Stimulated activated CD4-positive, alpha-beta T cell treated with anti-CD3 and anti-CD28 coated beads, Interleukin-1b, Interleukin-23, amount 100 ng/mL, for 48 hours (primary cell): Measurements from ENCODE around the gene ITPR2.
"Not testable (repeated sequence)": the region's sequence is repeated elsewhere in the genome, so short reads cannot be mapped to it uniquely, and the experiment has no call there.

Experiments used
- DNase-seq: peaks from one replicate; pipeline ENCODE4 v3.0.0-alpha.2; 2020

ITPR2 gene

DNA sequence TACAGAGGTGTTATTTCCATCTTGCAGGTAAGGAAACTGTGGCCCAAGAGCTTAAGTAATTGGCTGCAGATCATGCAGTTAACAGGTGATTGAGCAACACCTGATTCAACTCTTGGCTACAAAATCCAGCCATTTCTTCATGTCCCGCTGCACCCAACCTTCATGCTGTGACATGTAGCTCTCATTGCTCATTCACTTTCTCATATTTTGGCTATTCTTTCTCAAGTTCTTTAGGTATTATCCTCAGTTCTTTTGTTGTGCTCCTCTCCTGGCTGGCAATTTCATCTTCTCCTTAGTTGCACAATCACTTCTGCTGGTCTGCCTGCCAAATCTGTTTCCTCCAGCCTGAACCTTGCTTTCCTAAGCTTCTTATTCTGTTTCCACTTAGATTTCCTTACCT is 336.8 kb downstream of the ITPR2 start:
- DNase-seq = no peak

DNA sequence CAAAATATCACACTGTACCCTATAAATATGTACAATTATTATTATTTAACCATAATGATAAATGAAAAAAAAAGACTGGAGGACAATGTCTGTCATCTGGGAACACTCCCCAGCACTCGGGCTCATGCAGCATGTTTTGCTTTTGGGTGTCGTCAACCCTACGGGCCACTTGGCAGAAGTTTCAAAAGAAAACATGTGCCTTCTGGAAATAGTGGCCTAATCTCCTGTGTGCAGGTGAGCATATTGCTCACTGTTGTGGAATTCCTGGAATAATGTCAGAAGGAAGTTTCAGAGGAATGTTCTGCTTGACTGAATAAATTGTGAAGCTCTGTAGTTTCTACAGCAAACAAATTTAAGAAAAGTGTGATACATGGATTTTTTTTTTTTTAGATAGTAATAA is 339.3 kb downstream of the ITPR2 start:
- no peak for DNase-seq

DNA sequence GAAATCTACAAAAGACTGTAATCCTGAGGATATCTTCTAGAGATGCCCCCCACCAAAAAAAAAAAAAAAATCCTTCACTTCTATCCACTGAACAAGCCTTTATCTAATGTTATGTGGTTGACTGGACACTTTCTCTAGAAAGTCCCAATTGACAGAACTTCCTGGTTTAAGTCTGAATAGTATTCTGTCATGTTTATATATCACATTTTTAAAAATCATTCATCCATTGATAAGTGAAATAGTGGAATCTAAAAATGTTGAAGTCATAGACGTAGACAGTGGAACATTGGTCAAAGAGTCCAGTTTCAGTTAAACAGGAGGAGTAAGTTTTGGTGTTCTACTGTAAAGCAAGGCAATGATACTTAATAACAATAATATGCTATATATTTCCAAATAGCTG is 340.6 kb downstream of the ITPR2 start:
- no peak for DNase-seq

DNA sequence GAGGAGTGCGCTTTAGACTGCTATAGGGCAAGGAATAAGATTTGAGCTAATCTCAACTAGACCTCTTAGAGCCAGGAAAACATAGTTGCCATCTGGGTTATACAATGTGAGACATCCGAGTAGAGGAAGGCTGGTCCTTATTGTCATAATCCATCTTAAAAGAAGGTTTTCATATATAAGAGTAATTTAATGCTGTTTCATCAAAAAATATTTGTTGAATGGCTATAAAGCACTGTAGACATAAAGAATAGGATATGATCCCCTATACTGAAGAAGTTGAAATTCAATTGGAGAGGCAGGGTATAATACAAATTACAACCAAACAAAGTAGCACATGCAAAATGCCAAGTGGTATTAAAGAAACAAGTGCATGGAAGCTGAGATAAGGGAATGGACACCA is 343.1 kb downstream of the ITPR2 start:
- DNase-seq = no peak

DNA sequence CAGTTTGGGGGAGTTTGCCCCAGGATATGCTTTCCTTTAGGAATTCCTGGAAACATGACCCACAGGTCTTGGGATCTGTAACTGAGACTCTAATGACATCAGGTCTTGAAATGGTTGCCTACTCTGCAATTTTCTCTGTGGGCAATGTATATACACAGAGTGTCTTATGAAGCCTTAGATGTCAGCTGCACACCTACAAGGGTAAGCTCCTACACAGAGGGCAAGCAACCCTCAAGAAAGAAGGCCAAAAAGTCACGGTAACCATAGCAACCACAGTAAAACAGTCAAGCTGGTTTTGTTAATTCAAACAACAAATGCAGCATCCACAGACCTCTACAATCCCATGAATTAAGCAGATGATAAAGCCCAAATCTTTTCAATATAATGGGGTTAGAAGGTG is 344.6 kb downstream of the ITPR2 start:
- DNase-seq = no peak

DNA sequence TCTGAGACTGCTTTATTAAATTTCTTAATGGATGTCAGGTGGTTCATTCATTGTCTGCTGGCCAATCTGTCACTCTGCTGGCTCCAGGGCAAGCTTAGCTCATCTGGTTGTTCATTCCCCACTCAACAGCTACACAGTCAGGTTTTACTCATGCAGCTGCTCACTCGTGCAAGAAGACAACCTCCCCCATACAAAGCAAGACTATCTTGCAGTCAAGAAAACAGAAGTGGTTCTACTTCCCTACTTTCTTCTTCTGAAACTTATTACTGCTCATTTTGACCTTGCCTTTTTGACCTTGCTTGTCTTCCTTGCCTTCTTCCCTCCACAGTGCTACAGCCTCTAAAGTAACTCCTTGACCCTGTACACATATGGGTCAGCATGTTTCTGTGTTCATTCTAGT is 359.7 kb downstream of the ITPR2 start:
- no peak for DNase-seq

DNA sequence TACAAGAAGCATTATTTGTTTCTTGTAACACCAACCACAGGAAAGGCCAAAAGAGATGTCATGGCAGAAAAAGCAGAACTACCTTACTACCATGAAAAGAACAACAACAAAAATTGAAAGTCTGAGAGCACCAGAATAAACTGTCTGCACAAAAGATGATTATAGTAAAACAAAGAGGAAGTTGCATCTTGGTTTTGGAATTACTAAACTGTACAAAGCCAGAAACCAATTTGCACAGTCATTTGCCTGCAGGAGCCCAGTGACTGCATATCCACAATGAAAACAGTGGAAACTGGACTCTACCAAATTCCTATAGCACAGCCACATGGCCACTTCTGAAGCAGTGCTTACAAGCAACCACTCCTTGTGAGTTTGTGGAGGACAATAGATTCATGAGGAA is 361.4 kb downstream of the ITPR2 start:
- no peak for DNase-seq

DNA sequence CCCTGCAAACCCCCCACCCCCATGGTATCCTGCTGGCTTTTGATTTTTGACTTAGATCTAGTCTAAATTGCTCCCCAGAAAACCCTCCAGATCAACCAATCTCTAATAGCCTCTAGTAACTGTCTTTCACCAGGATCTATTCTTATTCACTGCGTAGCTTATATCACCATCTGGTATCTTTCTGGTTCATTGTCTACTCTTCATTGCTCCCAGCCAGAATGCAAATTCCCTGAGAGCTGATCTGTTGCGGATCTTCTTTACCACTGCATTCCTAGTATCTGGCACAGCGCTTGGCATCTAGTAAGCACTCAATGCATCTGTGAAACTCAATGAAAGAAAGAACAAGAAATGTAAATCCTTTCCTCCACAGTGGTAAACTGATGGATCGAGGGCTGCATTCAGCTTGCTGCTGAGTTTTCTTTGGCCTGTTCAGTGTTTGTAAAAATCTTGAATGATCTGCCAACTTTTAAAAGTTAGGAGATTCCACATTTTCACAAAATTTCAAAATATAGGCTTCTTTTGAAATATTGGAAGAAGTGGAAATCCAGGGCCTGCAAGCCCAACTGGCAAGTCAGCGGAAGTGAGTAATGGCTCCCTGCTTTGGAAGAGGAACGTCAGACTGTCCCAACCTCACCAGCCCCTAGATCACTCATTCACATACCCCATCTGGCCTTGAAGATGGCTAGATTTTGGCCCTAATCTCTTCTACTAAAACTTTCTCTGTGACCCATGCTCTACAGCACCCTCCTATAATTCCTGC is 363.4 kb downstream of the ITPR2 start:
- no peak for DNase-seq

DNA sequence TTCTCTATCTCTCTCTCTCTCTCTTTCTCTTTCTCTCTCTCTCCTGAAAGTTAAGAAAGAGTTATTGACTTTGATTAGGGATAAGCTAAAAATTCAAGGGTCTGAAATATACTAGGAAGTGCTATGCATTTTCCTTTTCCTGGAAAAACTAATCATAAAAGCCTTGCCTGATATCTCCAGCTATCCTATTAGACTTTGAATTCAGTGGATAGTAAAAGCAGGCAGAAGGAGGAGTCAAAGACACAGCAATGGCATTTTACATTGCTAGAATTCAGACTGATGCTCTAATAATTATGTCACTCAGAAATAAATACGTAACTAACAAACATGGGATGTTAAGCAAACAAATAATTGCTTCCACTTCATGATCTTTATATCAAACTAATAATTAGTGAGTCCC is 365.6 kb downstream of the ITPR2 start:
- DNase-seq = no peak

DNA sequence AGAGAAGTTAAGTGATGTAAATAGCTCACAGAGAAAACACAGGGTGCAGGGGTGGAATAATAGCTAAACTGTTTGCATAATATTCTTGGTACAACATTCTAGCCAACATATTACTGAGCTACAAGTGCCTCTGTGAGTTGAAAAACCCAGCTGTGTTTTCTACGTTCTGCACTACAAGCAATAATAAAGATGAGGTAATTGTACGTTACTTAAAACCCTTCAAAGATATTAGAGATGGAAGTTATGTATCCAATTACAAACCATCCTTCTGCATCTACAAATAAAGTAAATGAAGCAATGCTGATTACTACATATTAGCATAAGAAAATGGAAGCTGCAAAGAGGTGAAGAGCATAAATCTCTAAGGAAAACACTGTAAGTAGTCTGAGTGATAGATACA is 366.3 kb downstream of the ITPR2 start:
- no peak for DNase-seq

DNA sequence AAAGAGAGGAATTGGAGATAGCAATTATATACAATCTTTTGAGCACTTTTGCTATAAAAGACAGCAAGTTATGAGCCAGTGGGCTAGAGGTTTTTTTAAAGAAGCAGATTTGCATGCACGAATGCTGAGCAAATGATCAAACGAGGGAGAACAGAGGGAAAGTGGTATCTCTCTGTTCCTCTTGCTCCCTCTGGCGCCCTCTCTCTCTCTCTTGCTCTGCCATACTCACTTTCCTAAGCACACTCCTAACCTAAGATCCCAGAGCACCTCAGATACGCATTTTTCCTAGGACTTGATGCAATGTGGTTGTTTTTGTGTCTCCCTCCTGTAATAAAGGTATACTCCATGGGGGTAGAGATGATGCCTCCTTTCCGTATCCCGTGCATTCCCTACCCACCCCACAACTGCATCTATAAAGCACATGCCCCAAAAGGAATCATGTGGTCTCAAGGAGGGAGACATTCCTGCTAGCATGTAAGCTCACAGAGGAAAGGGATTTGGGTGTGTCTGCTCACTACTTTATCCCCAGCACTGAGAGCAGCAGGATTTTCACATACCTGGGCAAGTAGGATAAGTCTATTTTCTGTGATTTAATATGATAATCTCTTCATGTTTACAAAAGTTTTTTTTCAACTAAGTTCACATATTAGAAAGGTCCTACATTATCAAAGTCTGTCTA is 367.4 kb downstream of the ITPR2 start:
- DNase-seq = no peak

DNA sequence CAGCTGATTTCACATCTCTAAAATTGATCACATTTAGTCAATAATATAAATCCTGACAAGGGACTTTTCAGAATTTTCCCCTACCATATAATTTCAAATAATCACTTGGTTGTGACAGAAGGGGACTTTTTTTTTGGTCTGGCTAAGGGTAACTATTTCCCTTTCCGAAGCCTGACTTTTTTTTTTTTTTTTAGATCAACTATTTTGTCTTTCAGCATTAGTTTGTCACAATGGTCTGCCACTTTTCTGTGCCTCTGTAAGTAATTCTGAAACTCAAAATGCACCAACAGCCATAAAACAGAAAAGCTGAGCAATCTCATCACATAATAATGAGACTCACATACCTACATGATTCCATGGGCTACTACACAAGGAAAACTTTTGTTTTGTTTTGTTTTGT is 371.2 kb downstream of the ITPR2 start:
- no peak for DNase-seq

DNA sequence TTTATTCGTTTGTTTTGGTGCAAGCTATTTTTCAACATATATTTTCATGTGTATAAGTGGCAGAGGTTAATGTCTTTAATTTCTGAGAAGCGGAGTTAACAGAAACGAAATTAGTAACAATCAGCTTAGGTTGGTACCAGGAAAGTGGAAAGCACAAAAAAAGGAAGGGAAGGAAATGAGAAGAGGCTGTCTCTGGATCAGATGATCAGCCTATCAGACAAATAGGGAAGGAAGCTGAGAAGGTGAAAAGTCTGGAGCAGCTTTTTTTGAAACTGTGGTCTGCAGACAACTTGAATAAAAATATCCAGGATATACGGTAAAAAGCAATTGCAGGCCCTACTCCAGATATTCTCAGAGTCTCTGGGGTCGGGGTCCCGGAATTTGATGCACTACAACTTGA is 372.6 kb downstream of the ITPR2 start:
- DNase-seq = no peak

DNA sequence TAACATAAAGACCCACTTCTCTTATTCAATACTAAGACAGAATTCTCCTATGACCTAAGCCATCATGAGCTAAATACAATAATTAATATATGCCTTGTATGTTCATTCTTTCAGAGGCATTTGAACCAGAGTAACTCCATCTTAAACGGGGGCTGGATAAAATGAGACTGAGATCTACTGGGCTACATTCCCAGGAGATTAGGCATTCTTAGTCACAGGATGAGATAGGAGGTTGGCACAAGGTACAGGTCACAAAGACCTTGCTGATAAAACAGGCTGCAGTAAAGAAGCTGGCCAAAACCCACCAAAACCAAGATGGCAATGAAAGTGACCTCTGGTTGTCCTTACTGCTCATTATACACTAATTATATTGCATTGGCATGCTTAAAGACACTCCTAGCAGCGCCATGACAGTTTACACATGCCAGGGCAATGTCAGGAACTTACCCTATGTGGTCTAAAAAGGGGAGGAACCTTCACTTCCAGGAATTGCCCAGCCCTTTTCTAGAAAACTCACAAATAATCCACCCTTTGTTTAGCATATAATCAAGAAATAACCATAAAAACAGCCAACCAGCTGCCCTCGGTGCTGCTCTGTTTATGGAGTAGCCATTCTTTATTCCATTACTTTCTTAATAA is 376.9 kb downstream of the ITPR2 start:
- DNase-seq = no peak

DNA sequence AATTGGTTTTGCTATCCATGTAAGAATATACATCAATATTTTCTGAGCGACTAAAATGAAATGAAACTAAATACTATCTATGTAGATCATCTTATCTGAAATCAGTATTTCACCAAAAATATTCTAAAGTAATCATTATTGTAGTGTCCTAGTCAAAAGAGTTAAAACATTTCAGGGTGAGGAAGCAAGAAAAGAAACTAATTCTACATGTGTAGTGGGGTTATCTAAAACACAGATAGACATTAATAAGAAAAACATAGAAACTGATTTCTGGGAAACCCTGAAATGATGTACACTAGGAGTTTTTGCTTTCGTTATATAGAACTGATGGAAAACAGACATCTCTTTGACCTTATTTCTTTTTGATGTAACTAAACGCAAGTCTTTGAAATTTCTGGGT is 379.7 kb downstream of the ITPR2 start:
- no peak for DNase-seq

DNA sequence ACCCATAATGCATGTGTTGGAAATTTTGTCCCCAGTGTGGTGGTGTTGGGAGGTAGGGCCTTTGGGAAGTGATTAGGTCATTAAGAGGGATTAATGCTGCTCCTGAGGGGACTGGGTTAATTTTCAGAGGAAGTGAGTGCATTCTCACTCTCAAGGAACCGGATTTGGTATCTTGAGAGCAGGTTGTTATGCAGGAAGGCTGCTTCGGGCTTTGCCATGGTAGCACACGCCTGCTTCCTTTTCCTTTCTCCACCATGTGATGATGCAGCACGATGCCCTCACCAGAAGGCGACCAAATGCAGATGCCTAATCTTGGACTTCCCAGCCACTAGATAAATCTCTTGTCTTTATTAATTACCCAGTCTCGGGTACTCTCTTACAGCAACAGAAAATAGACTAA is 380.5 kb downstream of the ITPR2 start:
- DNase-seq = no peak

DNA sequence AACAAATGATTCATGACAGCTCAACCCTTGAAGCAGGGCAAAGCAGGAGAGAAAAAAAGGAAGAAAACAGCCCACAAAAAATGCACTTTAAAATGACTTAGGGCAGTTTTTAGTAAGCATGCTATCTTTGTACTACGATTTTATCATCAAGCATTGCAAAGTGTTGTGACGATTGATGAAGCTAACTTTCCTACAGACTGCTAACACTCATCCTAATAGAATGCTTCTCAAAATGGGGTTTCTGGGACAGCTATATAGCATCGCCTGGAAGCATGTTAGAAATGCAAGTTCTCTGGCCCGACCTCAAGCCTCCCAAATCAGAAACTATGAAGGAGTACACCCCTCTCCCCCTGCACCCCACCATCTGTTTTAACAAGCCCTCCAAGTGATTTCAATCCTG is 381.2 kb downstream of the ITPR2 start:
- DNase-seq = no peak

DNA sequence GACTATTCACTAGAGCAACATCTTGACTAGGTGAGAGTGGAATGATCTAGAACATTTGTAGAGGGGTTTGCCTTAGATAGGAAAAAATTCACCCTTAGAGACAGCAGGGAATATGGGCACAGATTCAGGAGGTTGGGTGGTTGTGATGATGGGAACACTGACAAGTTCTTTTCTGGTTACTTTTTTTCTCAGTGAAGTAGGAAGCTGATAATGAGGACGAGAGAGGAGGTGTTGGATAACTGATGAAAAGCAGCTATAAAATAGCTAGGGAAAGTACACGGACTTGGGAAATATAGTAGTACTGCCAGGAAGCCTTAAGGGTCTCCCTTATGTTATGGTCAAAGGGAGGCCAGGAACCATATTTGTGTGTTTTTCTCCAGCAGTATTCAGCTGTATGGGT is 387.1 kb downstream of the ITPR2 start:
- no peak for DNase-seq

DNA sequence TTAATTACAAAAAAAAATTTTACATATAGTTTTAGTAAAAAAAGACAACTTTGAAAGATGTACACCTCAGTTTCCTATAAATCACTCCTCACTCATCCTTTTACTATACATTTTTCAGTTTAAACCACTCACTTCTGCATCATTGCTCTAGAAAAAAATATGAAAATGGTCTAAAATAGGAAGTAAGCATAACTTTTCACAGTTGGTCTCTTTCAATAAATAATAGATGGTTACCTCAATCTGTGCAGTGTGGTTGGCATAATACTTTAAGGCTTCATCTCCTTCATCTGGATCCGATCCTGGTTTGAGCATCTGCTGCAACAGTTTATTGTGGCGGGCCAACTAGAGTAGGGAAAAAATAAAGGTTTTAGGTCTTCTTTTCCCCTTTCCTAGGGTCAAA is 389.7 kb downstream of the ITPR2 start:
- DNase-seq = no peak

DNA sequence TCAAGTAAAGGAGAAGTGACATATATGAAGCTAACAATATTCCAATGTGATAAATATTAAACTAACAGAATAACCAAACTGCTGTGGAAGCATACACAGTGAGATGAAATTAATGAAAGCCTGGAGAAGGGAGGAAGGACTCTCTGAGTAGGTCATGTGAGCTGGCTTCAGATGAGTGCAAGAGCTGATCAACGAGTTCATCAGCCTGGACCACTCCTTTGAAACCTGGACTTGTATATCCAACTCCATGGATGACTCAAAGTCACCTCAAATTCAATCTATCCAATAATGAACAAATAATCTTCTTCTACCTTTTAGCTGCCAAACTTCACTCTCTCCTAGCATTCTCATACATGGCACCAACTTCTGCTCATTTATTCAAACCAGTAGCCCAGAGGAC is 391.6 kb downstream of the ITPR2 start:
- DNase-seq = no peak

DNA sequence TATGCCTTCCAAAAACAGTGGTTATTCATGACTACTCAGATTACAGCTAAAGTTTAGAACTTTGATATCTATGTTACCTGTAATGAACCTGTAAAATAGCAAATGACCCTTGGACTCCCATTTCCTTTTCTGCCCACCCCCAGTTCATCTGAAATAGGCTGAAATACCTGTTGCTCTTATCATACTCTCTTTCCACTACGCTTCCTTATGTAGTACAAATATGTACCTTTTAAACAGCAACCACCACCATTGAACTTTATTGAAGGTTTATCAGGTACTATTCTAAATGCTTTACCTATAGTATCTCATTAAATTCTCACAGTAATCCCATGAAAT is 398.0 kb downstream of the ITPR2 start:
- no peak for DNase-seq

DNA sequence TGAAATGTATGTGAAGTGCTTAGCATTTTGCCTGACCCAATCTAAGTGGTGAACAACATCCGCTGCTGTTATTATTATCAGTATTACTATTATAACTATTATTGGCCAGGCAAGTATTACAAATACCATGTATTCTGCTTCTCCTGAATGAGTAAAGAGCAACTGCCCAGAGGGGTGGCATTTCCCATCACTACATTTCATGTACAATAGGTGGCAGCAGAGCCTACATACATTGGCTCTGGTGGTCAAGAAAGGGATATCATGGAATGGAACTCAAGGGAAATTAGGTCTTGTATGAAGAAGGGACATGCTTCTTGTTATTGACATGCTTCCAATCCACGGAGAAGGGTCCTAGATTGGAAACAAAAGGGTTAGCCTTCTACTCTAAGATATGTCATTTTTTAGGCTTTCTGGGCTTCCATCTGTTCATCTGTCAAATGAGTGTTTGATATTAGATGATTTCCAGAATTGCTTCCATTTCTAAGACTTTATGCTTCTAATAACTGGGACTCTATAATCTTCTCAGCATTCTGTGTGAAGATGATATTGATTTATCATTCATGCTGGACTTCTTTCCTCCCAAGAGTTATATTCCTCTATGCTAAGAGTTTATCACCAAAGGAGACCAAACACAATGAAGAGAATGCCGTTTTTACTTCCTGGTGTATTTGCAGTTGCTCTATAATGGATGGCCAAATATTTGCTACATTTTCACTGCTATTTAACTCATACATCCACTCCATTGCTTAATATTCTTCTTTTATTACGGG is 398.5 kb downstream of the ITPR2 start:
- DNase-seq = peak; percentile 2

DNA sequence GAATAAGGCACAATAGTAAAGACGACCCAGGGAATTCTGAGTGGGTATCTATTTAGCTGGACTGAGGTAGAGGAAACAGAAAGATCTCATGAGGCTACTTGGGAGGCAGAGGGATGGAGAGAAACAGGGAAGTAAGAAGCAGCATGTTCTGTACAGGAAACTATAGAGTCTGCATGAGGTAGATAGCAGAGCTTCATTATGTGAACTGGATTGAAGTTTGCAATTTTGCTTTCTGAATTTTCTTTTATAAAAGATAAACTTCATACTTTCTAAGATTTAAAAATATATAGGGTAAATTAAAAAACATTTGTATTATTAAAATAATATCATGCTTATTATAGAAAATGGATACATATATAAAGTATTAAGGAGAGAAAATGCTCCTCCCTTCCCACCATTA is 399.3 kb downstream of the ITPR2 start:
- DNase-seq = not testable (repeated sequence)

DNA sequence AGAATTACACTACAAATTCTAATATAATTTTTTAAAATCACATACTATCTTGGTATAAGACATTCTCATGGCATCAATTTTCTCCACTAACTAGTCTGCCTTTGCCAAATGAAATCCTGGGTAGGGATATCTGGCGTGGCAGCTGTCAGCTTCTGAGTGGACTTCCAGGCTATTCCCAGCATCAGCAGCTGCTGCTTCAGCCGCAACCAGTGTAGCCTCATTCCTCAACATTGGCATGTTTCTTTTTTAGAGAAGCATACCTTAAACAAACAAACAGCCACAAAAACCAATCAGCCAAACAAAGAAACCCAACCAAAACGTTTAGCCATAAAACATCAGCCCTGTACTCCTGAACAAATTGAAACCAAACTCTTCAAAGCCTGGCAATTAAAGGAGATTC is 401.8 kb downstream of the ITPR2 start:
- no peak for DNase-seq
